Prostate gland (tissue), 2 donors: Measurements from ENCODE around the gene UNC5B. TPM values are rescaled to one million over a fixed set of nuclear protein-coding genes. Genes with fewer than 3 reads are reported as not detected.

ENCODE experiments used
- DNase-seq: peaks from one replicate; pipeline ENCODE4 v3.0.0-alpha.2; 2019; ENCODE audit warnings: low spot score
- H3K27ac ChIP-seq, 2 donors: fragments of 200-600 bp; sonication (generic); 2 replicates each; pipeline ENCODE4 v1.5.1; 2017 to 2019
- H3K27me3 ChIP-seq: fragments of 200-600 bp; sonication (generic); replicated peaks from 2 replicates; pipeline ENCODE4 v1.5.1; 2019; ENCODE audit not compliant: insufficient read depth
- H3K36me3 ChIP-seq, 2 donors: fragments of 200-600 bp; sonication (generic); 1 replicate in 1 of 2; 2 replicates in 1 of 2; pipeline versions ENCODE4 v1.5.1 to v1.8.1; 2017 to 2019
- H3K4me1 ChIP-seq: fragments of 200-600 bp; sonication (generic); replicated peaks from 2 replicates; pipeline ENCODE4 v1.5.1; 2019
- H3K4me3 ChIP-seq, 2 donors: fragments of 200-600 bp; sonication (generic); 2 replicates each; pipeline ENCODE4 v1.5.1; 2017 to 2019
- H3K9me3 ChIP-seq: fragments of 200-600 bp; sonication (generic); 2 replicates; pipeline ENCODE4 v1.5.1; 2017
- POLR2A ChIP-seq: fragments of 450-650 bp; IDR thresholded peaks from one replicate; pipeline ENCODE4 v1.6.1; 2016; ENCODE audit warnings: antibody characterized with exemption, mild to moderate bottlenecking
- POLR2AphosphoS5 ChIP-seq: sonication (generic); formaldehyde crosslinking; IDR thresholded peaks from one replicate; pipeline ENCODE4 v1.6.1; 2017; ENCODE audit warnings: antibody characterized with exemption
- WGBS: methylation state at CpG from one replicate; pipeline ENCODE4 v1.1.5; 2018; 5-methylcytosine and 5-hydroxymethylcytosine counted together
- intact Hi-C: fragments of 100-400 bp; cut with DNase I; formaldehyde crosslinking; loops from one replicate; pipeline ENCODE4 v1.14.2; 2022
- total RNA-seq, 2 donors: library from RNA; depleted of rRNA; stranded (reverse); fragments of >200 nt; gene quantifications; one replicate each; pipeline ENCODE4 v1.1.0, GENCODE V29; 2016
- TF ChIP-seq, protein P1 (sequence below), 4 experiments: fragments of 200-600 bp in 2 of 4; fragments of 450-650 bp in 2 of 4; sonication (generic) in 2 of 4; IDR thresholded peaks; 1 replicate in 3 of 4; 2 replicates in 1 of 4; pipeline ENCODE4 v1.5.1; 2016 to 2019; ENCODE audit warnings: antibody characterized with exemption in 4 of 4, mild to moderate bottlenecking in 2 of 4, moderate library complexity in 2 of 4

Gene UNC5B
- total RNA-seq = 10 to 100 TPM; 12.8 to 58.4 TPM

DNA sequence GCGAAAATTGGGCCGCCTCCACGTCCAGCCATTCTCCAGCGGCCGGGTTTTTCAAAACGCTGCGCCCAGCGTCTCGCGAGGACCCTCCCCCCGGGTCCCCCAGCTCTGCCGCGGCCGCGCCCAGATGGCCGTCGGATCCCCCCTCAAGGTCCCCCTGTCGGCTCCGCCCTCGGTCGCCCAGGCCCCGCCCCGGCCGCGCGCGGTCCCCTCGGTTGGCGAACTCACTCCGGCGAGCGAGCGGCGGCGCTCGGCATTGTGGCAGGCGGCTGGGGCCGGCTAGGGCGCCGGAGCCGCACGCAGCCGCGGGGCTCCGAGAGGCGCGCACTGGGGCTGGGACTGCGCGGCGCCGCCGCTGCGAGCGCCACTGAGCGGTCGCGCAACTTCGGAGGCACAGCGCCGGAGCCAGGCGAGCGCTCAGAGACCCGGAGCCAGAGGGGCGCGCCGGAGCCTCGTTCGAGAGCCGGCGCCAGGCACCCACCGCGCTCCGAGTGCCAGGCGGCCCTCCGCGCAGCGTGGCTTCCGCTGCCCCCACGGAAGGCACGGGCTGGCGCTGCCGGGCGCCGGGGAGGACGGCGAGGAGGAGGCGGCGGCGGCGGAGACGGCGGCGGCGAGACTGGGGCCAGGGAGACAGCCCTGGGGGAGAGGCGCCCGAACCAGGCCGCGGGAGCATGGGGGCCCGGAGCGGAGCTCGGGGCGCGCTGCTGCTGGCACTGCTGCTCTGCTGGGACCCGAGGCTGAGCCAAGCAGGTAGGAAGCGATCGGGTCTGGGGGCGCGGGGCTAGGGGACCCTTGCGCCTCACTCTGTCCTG, at the start of gene UNC5B:
UNC5B (plus strand) TSS at position 253 of the 809 bp plus-strand sequence; CDS start at position 669, 416 bp downstream.
- WGBS = under 1% methylated on average over 66 of the region's 109 CpGs

DNA sequence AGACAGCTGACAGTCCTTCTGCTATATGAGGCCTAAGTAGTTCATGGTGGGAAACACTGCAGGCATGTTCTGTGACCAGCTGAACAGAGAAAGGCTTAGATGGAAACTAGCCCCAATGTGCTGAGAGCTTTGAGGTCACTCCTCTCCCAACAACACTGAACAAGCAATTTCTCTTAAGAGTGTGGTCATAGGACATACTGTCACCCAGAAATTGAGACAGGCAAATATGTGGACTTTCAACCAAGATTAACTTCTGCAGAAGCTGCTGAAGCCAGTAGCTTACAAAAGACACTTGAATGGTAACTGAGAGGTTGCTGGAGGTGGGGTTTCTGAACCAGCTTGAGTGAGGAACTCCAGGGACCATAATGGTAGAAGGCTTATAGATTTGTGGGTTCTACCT, 38.9 kb upstream of the UNC5B start:
- TF ChIP-seq, protein P1, sequence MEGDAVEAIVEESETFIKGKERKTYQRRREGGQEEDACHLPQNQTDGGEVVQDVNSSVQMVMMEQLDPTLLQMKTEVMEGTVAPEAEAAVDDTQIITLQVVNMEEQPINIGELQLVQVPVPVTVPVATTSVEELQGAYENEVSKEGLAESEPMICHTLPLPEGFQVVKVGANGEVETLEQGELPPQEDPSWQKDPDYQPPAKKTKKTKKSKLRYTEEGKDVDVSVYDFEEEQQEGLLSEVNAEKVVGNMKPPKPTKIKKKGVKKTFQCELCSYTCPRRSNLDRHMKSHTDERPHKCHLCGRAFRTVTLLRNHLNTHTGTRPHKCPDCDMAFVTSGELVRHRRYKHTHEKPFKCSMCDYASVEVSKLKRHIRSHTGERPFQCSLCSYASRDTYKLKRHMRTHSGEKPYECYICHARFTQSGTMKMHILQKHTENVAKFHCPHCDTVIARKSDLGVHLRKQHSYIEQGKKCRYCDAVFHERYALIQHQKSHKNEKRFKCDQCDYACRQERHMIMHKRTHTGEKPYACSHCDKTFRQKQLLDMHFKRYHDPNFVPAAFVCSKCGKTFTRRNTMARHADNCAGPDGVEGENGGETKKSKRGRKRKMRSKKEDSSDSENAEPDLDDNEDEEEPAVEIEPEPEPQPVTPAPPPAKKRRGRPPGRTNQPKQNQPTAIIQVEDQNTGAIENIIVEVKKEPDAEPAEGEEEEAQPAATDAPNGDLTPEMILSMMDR (IDR thresholded peaks at IDR 0.05) = no peak
- TF ChIP-seq POLR2A (no peak), POLR2AphosphoS5 (no peak)
- no peak for DNase-seq
- Histone ChIP-seq H3K27ac (no peak overlapping the region), H3K4me3 (no peak overlapping the region), H3K9me3 (no peaks in the 10 kb centered on the region), H3K36me3 (no peaks in the 10 kb centered on the region), H3K27me3 (no peaks in the 10 kb centered on the region), H3K4me1 (no peaks in the 10 kb centered on the region)
- intact Hi-C loops = no loop called here

More for the DNA sequence above, at the start of gene UNC5B:
- TF ChIP-seq POLR2A (peak; percentile 96), POLR2AphosphoS5 (peak; percentile 35)
- TF ChIP-seq, protein P1 (IDR thresholded peaks at IDR 0.05) = peak in 2 of 4 experiments; percentile 49 to 71
- Histone ChIP-seq H3K27me3 (no peaks in the 10 kb centered on the region), H3K36me3 (no peaks in the 10 kb centered on the region), H3K27ac (peak within 1 kb of the TSS; percentile 80 to 81), H3K9me3 (no peaks in the 10 kb centered on the region), H3K4me3 (peak within 1 kb of the TSS; percentile 58 to 64), H3K4me1 (peaks cover 2% of the 10 kb centered on the region)
- intact Hi-C loops = loop anchor here (5.0 to 10.0 kb wide), 2 partner anchors 75 to 398 kb away; partner anchors contain the start of gene SGPL1
- peak; percentile 88 for DNase-seq

DNA sequence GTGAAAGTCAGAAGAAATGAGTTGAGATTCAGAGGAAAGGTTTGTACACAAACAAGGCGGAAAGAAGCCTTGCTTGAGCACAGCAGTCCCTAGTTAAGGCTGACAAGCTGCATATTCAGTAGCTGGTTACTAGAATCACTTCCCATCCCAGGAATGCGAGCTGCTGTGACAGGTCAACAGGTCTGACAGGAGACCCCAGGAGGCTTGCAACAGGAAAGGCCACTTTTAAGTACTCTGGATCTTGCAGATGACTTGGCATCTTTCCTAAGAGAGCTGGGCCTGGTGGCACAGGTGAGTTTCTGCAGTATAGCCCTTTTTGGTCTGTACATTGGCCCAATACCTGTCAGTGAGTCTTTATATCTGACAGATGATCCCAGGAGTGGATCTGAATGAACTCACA, 35.7 kb upstream of the UNC5B start:
- no peak overlapping the region for H3K4me3 ChIP-seq
- no peaks in the 10 kb centered on the region for H3K27me3 ChIP-seq
- no peaks in the 10 kb centered on the region for H3K9me3 ChIP-seq
- TF ChIP-seq POLR2A (no peak), POLR2AphosphoS5 (no peak)
- TF ChIP-seq, protein P1 (IDR thresholded peaks at IDR 0.05) = no peak
- WGBS = 94% methylated on average over 2 of the region's 2 CpGs
- no peak overlapping the region for H3K27ac ChIP-seq
- intact Hi-C loops = no loop called here
- no peaks in the 10 kb centered on the region for H3K36me3 ChIP-seq
- H3K4me1 ChIP-seq = no peaks in the 10 kb centered on the region
- DNase-seq = no peak

DNA sequence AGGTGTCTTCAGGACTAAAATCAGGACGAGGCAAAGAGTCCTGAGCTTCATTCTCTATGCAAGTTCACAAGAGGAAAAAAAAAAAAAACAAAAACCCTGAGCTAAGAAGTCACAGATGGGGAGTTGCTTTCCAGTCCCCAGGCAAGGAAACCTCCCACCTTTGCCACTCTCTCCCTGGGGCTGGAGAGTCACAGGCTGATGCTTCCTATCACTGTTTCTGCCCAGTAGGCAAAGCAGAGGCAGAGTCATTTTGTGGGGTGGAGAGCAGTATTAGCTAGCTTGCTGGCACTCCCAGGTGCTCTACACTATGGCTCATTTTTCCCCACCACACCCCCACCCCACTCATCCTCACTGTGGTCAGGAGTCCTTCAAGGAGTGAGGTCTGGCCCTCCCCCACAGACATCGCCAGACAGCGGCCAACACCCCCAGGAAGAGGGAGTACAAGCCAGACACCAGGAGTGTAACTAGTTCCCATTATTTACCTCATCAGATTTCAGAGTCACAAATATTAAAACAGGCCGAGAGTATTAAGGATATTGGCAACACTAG, 34.6 kb upstream of the UNC5B start:
- no peaks in the 10 kb centered on the region for H3K9me3 ChIP-seq
- intact Hi-C loops = no loop called here
- DNase-seq = no peak
- H3K4me3 ChIP-seq = no peak overlapping the region
- H3K27ac ChIP-seq = no peak overlapping the region
- no peaks in the 10 kb centered on the region for H3K4me1 ChIP-seq
- no peak for TF ChIP-seq POLR2A
- TF ChIP-seq, protein P1 (IDR thresholded peaks at IDR 0.05) = no peak
- no peak for TF ChIP-seq POLR2AphosphoS5
- H3K36me3 ChIP-seq = no peaks in the 10 kb centered on the region
- 63% methylated on average over 4 of the region's 4 CpGs for WGBS
- no peaks in the 10 kb centered on the region for H3K27me3 ChIP-seq
